GM23338 (cell line): ENCODE measurements around the gene COPZ2. TPM values are rescaled to one million over a fixed set of nuclear protein-coding genes. Genes with fewer than 3 reads are reported as not detected.

Experiments
- ATAC-seq: fragments of 200-7000 bp; cut with Tn5 transposase; 3 replicates; pipeline ENCODE4 v1.9.1; 2020
- DNase-seq: peaks from one replicate; pipeline ENCODE4 v3.0.0-alpha.2; 2015; ENCODE audit warnings: low spot score
- H2AFZ ChIP-seq: fragments of 200-600 bp; sonication (generic); 2 replicates; pipeline ENCODE4 v1.8.0; 2016; ENCODE audit warnings: antibody characterized with exemption, mild to moderate bottlenecking, moderate library complexity
- H3F3A ChIP-seq: fragments of 200-600 bp; sonication (generic); replicated peaks from 2 replicates; pipeline ENCODE4 v1.8.0; 2017; ENCODE audit warnings: antibody characterized with exemption, mixed run types, low read depth
- H3K27ac ChIP-seq: fragments of 200-600 bp; sonication (generic); 2 replicates; pipeline ENCODE4 v1.6.1; 2016; ENCODE audit warnings: low read depth
- H3K27me3 ChIP-seq: fragments of 200-600 bp; sonication (generic); 2 replicates; pipeline ENCODE4 v1.8.0; 2016; ENCODE audit warnings: mild to moderate bottlenecking, mixed run types, moderate library complexity; ENCODE audit not compliant: insufficient read depth
- H3K36me3 ChIP-seq: fragments of 200-600 bp; sonication (generic); 2 replicates; pipeline ENCODE4 v1.8.0; 2016; ENCODE audit warnings: mild to moderate bottlenecking; ENCODE audit not compliant: insufficient read depth
- H3K4me1 ChIP-seq: fragments of 200-600 bp; sonication (generic); 2 replicates; pipeline ENCODE4 v1.8.0; 2016; ENCODE audit warnings: mild to moderate bottlenecking, moderate library complexity; ENCODE audit not compliant: insufficient read depth
- H3K4me2 ChIP-seq: fragments of 200-600 bp; sonication (generic); 2 replicates; pipeline ENCODE4 v1.7.1; 2017; ENCODE audit warnings: mixed run types
- H3K4me3 ChIP-seq: fragments of 200-600 bp; sonication (generic); 2 replicates; pipeline ENCODE4 v1.6.1; 2016; ENCODE audit warnings: mixed run types
- H3K79me2 ChIP-seq: fragments of 200-600 bp; sonication (generic); replicated peaks from 2 replicates; pipeline ENCODE4 v1.8.0; 2017; ENCODE audit warnings: mild to moderate bottlenecking; ENCODE audit not compliant: insufficient read depth
- H3K9me2 ChIP-seq: fragments of 200-600 bp; sonication (generic); 2 replicates; pipeline ENCODE4 v1.8.0; 2017; ENCODE audit not compliant: insufficient read depth
- H4K20me1 ChIP-seq: fragments of 200-600 bp; sonication (generic); replicated peaks from 2 replicates; pipeline ENCODE4 v1.8.0; 2017; ENCODE audit warnings: mild to moderate bottlenecking; ENCODE audit not compliant: insufficient read depth
- H3K27ac Mint-ChIP-seq: 2 replicates; pipeline ENCODE4 v1.8.0; 2020; ENCODE audit warnings: inconsistent platforms, mild to moderate bottlenecking, moderate library complexity, mixed read lengths
- H3K27me3 Mint-ChIP-seq: 3 replicates; pipeline ENCODE4 v1.8.0; 2022; ENCODE audit warnings: low read depth, mild to moderate bottlenecking, moderate library complexity, mixed read lengths, inconsistent platforms; ENCODE audit not compliant: insufficient read depth, poor library complexity
- H3K36me3 Mint-ChIP-seq: 3 replicates; pipeline ENCODE4 v1.8.0; 2021; ENCODE audit warnings: low read depth, mild to moderate bottlenecking, inconsistent platforms, moderate library complexity, mixed read lengths
- H3K4me1 Mint-ChIP-seq: 3 replicates; pipeline ENCODE4 v1.8.0; 2020; ENCODE audit warnings: mild to moderate bottlenecking, inconsistent platforms, mixed read lengths
- H3K4me3 Mint-ChIP-seq: 3 replicates; pipeline ENCODE4 v1.8.0; 2021; ENCODE audit warnings: moderate library complexity, mild to moderate bottlenecking, inconsistent platforms, mixed read lengths
- H3K9me3 Mint-ChIP-seq: 3 replicates; pipeline ENCODE4 v1.8.0; 2020; ENCODE audit warnings: moderate library complexity, mild to moderate bottlenecking, inconsistent platforms, mixed read lengths
- CREB1 ChIP-seq: fragments of 250-450 bp; sonication (Bioruptor Pico); IDR thresholded peaks from 2 replicates; pipeline ENCODE4 v1.5.0; 2020; ENCODE audit warnings: low read depth, mild to moderate bottlenecking, moderate library complexity
- EZH2 ChIP-seq: fragments of 200-600 bp; sonication (generic); IDR thresholded peaks from one replicate; pipeline ENCODE4 v1.8.0; 2017; ENCODE audit warnings: antibody characterized with exemption, mild to moderate bottlenecking, low read depth; ENCODE audit not compliant: unreplicated experiment
- EZH2phosphoT487 ChIP-seq: fragments of 200-600 bp; sonication (generic); IDR thresholded peaks from one replicate; pipeline ENCODE4 v1.8.1; 2018; ENCODE audit warnings: antibody characterized with exemption; ENCODE audit not compliant: unreplicated experiment
- JUNB ChIP-seq: IDR thresholded peaks from one replicate; pipeline ENCODE4 v1.6.1; 2016; ENCODE audit warnings: antibody characterized with exemption; ENCODE audit not compliant: unreplicated experiment
- POLR2AphosphoS5 ChIP-seq: IDR thresholded peaks from 2 replicates; pipeline ENCODE4 v1.6.1; 2016; ENCODE audit warnings: antibody characterized with exemption, low read depth
- STAT1 ChIP-seq: IDR thresholded peaks from one replicate; pipeline ENCODE4 v1.6.1; 2016; ENCODE audit warnings: antibody characterized with exemption; ENCODE audit not compliant: unreplicated experiment
- ZNF114 ChIP-seq: fragments of 250-450 bp; sonication (Bioruptor Pico); IDR thresholded peaks from 2 replicates; pipeline ENCODE4 v1.5.0; 2020; ENCODE audit warnings: mild to moderate bottlenecking, moderate library complexity
- ZNF331 ChIP-seq: fragments of 250-450 bp; sonication (Bioruptor Pico); IDR thresholded peaks from 2 replicates; pipeline ENCODE4 v1.5.0; 2020; ENCODE audit warnings: low read depth, mild to moderate bottlenecking, moderate library complexity
- polyA plus RNA-seq: library from polyadenylated mRNA; unstranded; fragments of >200 nt; fragmentation: Nextera tagmentation; extraction: Ambion mirVana; gene quantifications from 2 replicates; pipeline ENCODE4 v1.2.1, GENCODE V29; 2016
- total RNA-seq: library from RNA; depleted of rRNA; stranded (reverse); fragments of >200 nt; shearing (Covaris generic); gene quantifications from 2 replicates; pipeline ENCODE4 v1.2.3, GENCODE V29; 2014
- TF ChIP-seq, protein P1 (sequence below): IDR thresholded peaks from 2 replicates; pipeline ENCODE4 v1.6.1; 2016; ENCODE audit warnings: antibody characterized with exemption
- TF ChIP-seq, protein P2 (sequence below): IDR thresholded peaks from one replicate; pipeline ENCODE4 v1.6.1; 2018; ENCODE audit warnings: antibody characterized with exemption; ENCODE audit not compliant: unreplicated experiment

The COPZ2 gene
- total and polyA plus RNA-seq, 2 experiments from 2014 or later, result not detected

DNA sequence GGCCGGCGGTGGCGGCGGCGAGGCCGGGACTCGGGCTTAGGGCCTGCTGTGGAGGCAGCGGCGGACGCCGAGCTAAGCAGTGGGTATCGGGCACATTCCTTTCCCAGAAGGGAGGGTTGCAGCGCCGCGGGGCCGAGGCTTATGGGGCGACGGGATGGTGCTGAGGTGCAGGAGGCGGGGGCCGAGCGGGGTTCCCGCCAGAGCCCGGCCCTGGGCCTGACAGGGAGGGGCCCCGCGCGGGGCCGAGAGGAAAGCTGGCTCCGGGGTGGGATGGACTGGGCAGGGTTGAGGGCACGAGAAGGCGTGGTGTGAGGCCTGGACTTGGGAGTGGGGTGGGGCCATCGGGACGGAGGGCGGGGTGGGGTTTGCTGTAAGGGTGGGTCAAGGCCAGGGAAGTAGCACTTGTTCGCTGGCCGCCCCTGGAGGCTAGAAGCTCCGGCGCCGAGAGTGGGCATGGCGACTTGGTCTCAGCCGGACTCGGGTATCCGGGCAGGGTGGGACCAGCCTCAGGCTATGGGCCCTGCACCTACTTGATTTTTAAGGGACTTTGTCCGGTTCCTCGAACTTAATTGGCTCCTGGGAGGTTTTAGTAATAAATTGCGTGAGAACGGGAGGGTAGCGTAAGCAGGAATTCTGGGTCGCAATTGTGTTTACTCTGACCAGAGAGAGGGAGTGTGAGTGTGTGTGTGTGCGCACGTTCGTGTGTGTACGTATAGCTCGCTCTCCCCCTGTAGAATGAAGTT lies 11.0 kb upstream of the COPZ2 start:
- peak overlapping the region; percentile 93 for H3K27ac ChIP-seq
- H3K4me3 ChIP-seq, result peak overlapping the region; percentile 90
- Mint-ChIP-seq H3K27me3 (peaks cover 24% of the 10 kb centered on the region), H3K27ac (peak overlapping the region; percentile 96), H3K4me3 (peak overlapping the region; percentile 98), H3K36me3 (peaks cover 41% of the 10 kb centered on the region), H3K4me1 (peaks cover 65% of the 10 kb centered on the region), H3K9me3 (no peaks in the 10 kb centered on the region)
- H2AFZ ChIP-seq, result no peak overlapping the region
- H3K9me2 ChIP-seq, result no peaks in the 10 kb centered on the region
- peaks cover 64% of the 10 kb centered on the region for H3K79me2 ChIP-seq
- DNase-seq (peak; percentile 89), ATAC-seq (peak; percentile 65)
- peaks cover 12% of the 10 kb centered on the region; the same call in 1 of the 2 replicates for H3K36me3 ChIP-seq
- no peaks in the 10 kb centered on the region for H3K27me3 ChIP-seq
- peak overlapping the region; percentile 94 for H3K4me2 ChIP-seq
- H3F3A ChIP-seq, result peaks cover 20% of the 10 kb centered on the region
- H4K20me1 ChIP-seq, result peaks cover 23% of the 10 kb centered on the region
- peaks cover 57% of the 10 kb centered on the region for H3K4me1 ChIP-seq
- TF ChIP-seq ZNF114 (CRISPR knock-in tag) (no peak), EZH2 (no peak), EZH2phosphoT487 (no peak), ZNF331 (CRISPR knock-in tag) (no peak), JUNB (no peak), POLR2AphosphoS5 (peak; percentile 96)
- TF ChIP-seq, protein P1, sequence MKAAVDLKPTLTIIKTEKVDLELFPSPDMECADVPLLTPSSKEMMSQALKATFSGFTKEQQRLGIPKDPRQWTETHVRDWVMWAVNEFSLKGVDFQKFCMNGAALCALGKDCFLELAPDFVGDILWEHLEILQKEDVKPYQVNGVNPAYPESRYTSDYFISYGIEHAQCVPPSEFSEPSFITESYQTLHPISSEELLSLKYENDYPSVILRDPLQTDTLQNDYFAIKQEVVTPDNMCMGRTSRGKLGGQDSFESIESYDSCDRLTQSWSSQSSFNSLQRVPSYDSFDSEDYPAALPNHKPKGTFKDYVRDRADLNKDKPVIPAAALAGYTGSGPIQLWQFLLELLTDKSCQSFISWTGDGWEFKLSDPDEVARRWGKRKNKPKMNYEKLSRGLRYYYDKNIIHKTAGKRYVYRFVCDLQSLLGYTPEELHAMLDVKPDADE, result no peak; the same call in 1 of the 2 replicates
- TF ChIP-seq, protein P2, sequence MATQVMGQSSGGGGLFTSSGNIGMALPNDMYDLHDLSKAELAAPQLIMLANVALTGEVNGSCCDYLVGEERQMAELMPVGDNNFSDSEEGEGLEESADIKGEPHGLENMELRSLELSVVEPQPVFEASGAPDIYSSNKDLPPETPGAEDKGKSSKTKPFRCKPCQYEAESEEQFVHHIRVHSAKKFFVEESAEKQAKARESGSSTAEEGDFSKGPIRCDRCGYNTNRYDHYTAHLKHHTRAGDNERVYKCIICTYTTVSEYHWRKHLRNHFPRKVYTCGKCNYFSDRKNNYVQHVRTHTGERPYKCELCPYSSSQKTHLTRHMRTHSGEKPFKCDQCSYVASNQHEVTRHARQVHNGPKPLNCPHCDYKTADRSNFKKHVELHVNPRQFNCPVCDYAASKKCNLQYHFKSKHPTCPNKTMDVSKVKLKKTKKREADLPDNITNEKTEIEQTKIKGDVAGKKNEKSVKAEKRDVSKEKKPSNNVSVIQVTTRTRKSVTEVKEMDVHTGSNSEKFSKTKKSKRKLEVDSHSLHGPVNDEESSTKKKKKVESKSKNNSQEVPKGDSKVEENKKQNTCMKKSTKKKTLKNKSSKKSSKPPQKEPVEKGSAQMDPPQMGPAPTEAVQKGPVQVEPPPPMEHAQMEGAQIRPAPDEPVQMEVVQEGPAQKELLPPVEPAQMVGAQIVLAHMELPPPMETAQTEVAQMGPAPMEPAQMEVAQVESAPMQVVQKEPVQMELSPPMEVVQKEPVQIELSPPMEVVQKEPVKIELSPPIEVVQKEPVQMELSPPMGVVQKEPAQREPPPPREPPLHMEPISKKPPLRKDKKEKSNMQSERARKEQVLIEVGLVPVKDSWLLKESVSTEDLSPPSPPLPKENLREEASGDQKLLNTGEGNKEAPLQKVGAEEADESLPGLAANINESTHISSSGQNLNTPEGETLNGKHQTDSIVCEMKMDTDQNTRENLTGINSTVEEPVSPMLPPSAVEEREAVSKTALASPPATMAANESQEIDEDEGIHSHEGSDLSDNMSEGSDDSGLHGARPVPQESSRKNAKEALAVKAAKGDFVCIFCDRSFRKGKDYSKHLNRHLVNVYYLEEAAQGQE, result no peak

DNA sequence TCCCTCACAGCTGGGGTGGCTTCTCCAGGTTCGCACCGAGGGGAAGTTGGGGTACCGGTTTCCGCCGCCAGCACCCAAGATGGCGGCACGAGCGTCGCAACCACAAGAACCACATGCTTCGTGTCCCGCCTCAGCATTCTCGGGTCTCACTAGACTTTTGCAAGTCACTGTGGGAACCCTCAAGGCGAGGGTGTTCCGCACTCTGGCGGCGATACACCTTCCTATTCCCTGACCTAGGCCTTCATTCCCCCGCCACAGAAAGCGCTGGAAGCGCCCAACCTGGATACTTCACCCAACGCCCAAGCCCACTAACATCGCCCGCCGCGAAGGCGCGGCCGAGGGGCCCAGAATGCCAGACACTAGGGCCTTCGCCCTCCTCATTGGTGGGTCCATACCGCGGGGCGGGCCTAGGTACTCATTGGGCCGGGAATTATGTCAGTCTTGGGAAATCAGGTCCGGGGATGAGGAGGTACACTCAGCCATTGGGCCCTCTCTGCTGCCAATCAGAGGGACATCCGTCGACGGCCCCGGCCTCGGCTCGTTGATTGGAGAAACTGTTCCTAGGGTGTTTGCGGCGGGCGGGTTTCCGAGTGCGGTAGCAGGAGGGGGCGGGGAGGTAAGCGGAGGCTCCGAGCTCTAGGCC lies 10.3 kb upstream of the COPZ2 start, which contains the start of gene NFE2L1:
Gene NFE2L1, plus strand, starts transcription at position 619 of the 643 bp plus-strand sequence. CDS start 2,760 bp downstream, outside the sequence.
- DNase-seq, result peak; percentile 100

More for the DNA sequence above, 10.3 kb upstream of the COPZ2 start, which contains the start of gene NFE2L1:
- Mint-ChIP-seq H3K4me1 (peaks cover 58% of the 10 kb centered on the region), H3K27ac (peak within 1 kb of the TSS; percentile 100), H3K27me3 (peaks cover 23% of the 10 kb centered on the region), H3K9me3 (no peaks in the 10 kb centered on the region), H3K4me3 (peak within 1 kb of the TSS; percentile 98), H3K36me3 (peaks cover 37% of the 10 kb centered on the region)
- Histone ChIP-seq H3K4me3 (peak within 1 kb of the TSS; percentile 90), H3K36me3 (peaks cover 12% of the 10 kb centered on the region; the same call in 1 of the 2 replicates), H3K4me2 (peak within 1 kb of the TSS; percentile 94), H3K9me2 (no peaks in the 10 kb centered on the region), H3K79me2 (peaks cover 57% of the 10 kb centered on the region), H3F3A (peaks cover 13% of the 10 kb centered on the region), H3K4me1 (peaks cover 50% of the 10 kb centered on the region), H3K27ac (peak within 1 kb of the TSS; percentile 93), H2AFZ (peak within 1 kb of the TSS; percentile 61; the same call in 1 of the 2 replicates), H3K27me3 (no peaks in the 10 kb centered on the region), H4K20me1 (peaks cover 18% of the 10 kb centered on the region)
- ATAC-seq, result peak; percentile 92
- peak; percentile 89 for TF ChIP-seq CREB1
- TF ChIP-seq, protein P1, result peak; percentile 64
- no peak for TF ChIP-seq STAT1
- TF ChIP-seq POLR2AphosphoS5, result peak; percentile 62
